DOHH2 (cell line): ENCODE data around the gene ZFPL1.

ENCODE experiments used
- EZH2phosphoT487 ChIP-seq: fragments of 200-600 bp; sonication (generic); IDR thresholded peaks from 2 replicates; pipeline ENCODE4 v1.6.1; 2017; ENCODE audit warnings: borderline replicate concordance, mild to moderate bottlenecking, antibody characterized with exemption, low read length, moderate library complexity, mixed read lengths
- TF ChIP-seq, protein P1 (sequence below): fragments of 200-600 bp; sonication (generic); IDR thresholded peaks from one replicate; pipeline ENCODE4 v1.5.1; 2014; ENCODE audit warnings: antibody characterized with exemption, mild to moderate bottlenecking, low read depth, low read length; ENCODE audit not compliant: poor library complexity, severe bottlenecking

DNA sequence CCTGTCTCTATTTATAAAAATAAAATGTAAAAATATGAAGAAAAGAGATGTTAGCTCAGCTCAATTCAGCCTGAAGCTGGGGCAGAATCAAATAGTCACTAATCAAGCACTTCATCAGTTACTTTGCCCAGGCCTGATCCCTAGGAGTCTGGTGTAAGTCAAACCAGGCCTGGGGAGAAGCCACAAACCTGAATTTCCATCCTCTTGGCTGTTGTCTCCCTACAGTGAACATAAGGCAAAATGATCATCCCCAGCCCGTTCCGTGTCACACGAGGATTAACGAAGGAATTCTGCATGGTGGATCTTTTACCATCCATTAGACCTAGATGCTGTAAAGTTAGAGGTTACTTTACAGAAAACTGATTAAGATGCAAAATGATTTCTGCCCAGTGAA lies 19.2 kb upstream of the ZFPL1 start:
- no peak for TF ChIP-seq EZH2phosphoT487
- TF ChIP-seq, protein P1, sequence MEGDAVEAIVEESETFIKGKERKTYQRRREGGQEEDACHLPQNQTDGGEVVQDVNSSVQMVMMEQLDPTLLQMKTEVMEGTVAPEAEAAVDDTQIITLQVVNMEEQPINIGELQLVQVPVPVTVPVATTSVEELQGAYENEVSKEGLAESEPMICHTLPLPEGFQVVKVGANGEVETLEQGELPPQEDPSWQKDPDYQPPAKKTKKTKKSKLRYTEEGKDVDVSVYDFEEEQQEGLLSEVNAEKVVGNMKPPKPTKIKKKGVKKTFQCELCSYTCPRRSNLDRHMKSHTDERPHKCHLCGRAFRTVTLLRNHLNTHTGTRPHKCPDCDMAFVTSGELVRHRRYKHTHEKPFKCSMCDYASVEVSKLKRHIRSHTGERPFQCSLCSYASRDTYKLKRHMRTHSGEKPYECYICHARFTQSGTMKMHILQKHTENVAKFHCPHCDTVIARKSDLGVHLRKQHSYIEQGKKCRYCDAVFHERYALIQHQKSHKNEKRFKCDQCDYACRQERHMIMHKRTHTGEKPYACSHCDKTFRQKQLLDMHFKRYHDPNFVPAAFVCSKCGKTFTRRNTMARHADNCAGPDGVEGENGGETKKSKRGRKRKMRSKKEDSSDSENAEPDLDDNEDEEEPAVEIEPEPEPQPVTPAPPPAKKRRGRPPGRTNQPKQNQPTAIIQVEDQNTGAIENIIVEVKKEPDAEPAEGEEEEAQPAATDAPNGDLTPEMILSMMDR = no peak
